Tongue (tissue), 2 donors: ENCODE measurements around the gene ERI3. TPM values are rescaled to one million over a fixed set of nuclear protein-coding genes. Genes with fewer than 3 reads are reported as not detected.

Experiments
- DNase-seq: peaks from one replicate; pipeline ENCODE4 v3.0.0-alpha.2; 2015
- total RNA-seq: library from RNA; depleted of rRNA; stranded (reverse); fragments of >200 nt; gene quantifications from one replicate; pipeline ENCODE4 v1.2.3, GENCODE V29; 2014

ERI3 gene
- total RNA-seq, 1 donor from 2014 or later = 57.1 TPM

- DNase-seq = no peak
These were observed 72.2 kb downstream of the ERI3 start for GRCh38 chr1:44282704-44283426.

GRCh38 chr1:44281962-44282703 is 72.9 kb downstream of the ERI3 start:
- DNase-seq = no peak

GRCh38 chr1:44276901-44277300 is 78.2 kb downstream of the ERI3 start:
- DNase-seq = no peak

GRCh38 chr1:44275991-44276405 is 79.1 kb downstream of the ERI3 start:
- DNase-seq = no peak

GRCh38 chr1:44275296-44275962 is 79.6 kb downstream of the ERI3 start:
- no peak for DNase-seq

- DNase-seq = no peak
These were observed 81.3 kb downstream of the ERI3 start for GRCh38 chr1:44273560-44274350.

- no peak for DNase-seq
These were observed 82.1 kb downstream of the ERI3 start for GRCh38 chr1:44272992-44273391.

- DNase-seq = no peak
These were observed 83.4 kb downstream of the ERI3 start for GRCh38 chr1:44271646-44272045.

- peak; percentile 81 for DNase-seq
These were observed 84.1 kb downstream of the ERI3 start for GRCh38 chr1:44270686-44271628.

GRCh38 chr1:44268054-44268453 is 87.0 kb downstream of the ERI3 start:
- no peak for DNase-seq

GRCh38 chr1:44267438-44267837 is 87.6 kb downstream of the ERI3 start:
- no peak for DNase-seq

- DNase-seq = no peak
These were observed 88.4 kb downstream of the ERI3 start for GRCh38 chr1:44266400-44267344.

GRCh38 chr1:44265656-44266358 is 89.2 kb downstream of the ERI3 start:
- no peak for DNase-seq

- no peak for DNase-seq
These were observed 90.6 kb downstream of the ERI3 start for GRCh38 chr1:44264451-44264771.

- no peak for DNase-seq
These were observed 91.2 kb downstream of the ERI3 start for GRCh38 chr1:44263568-44264450.

- DNase-seq = no peak
These were observed 92.1 kb downstream of the ERI3 start for GRCh38 chr1:44262816-44263567.

GRCh38 chr1:44262414-44262813 is 92.6 kb downstream of the ERI3 start:
- DNase-seq = no peak

- no peak for DNase-seq
These were observed 93.1 kb downstream of the ERI3 start for GRCh38 chr1:44261962-44262361.
